HepG2 (cell line): Measurements from ENCODE around the gene KRTAP12-1. TPM values are rescaled to one million over a fixed set of nuclear protein-coding genes. Genes with fewer than 3 reads are reported as not detected.

Experiments used
- ATAC-seq: fragments of 200-7000 bp; cut with Tn5 transposase; 3 replicates; pipeline ENCODE4 v1.9.1; 2020; ENCODE audit warnings: mild to moderate bottlenecking, moderate library complexity
- BruUV-seq: library from RNA; stranded (reverse); fragments of 400-500 nt; replicated peaks from 2 replicates; lab custom pipeline; 2021; lab: Mats Ljungman, UMichigan
- CTCF ChIA-PET: fragments of 300-600 bp; formaldehyde crosslinking; extraction: SDS; loops from one replicate; lab custom pipeline; 2021; ENCODE audit warnings: low total read pairs, inconsistent platforms, low intra/inter-chr PET ratio; lab: Yijun Ruan, JAX
- POLR2A ChIA-PET: fragments of 350-600 bp; sonication (Branson Sonifier 250); formaldehyde crosslinking; loops from one replicate; lab custom pipeline; 2020; ENCODE audit warnings: antibody characterized with exemption, inconsistent platforms; lab: Yijun Ruan, JAX
- DNase-seq: peaks from one replicate; pipeline ENCODE4 v3.0.0-alpha.2; 2015; ENCODE audit warnings: low spot score
- FAIRE-seq: peaks from 3 replicates; lab custom pipeline; 2011; peaks lifted over from hg19 to GRCh38; lab: Jason Lieb, UNC
- H2AFZ ChIP-seq: one replicate; pipeline ENCODE4 v1.6.1; 2011; ENCODE audit warnings: low read length, inconsistent platforms
- H3K27ac ChIP-seq: fragments of 300-600 bp; 3 replicates; pipeline ENCODE4 v1.8.0; 2011; ENCODE audit warnings: mixed run types, mild to moderate bottlenecking, mixed read lengths, low read length, inconsistent platforms; ENCODE audit not compliant: insufficient read depth; ENCODE audit errors: extremely low read length
- H3K27me3 ChIP-seq, 2 experiments: fragments of 200-600 bp in 1 of 2; 2 replicates in 1 of 2; 3 replicates in 1 of 2; pipeline versions ENCODE4 v1.6.0 to v1.8.0; 2011; ENCODE audit warnings: low read length in 2 of 2, mild to moderate bottlenecking in 2 of 2, moderate library complexity in 2 of 2, inconsistent platforms in 1 of 2; ENCODE audit not compliant: insufficient read depth in 2 of 2, control insufficient read depth in 1 of 2
- H3K36me3 ChIP-seq, 2 experiments: fragments of 200-600 bp in 1 of 2; replicated peaks in 1 of 2; 2 replicates in 1 of 2; 3 replicates in 1 of 2; pipeline versions ENCODE4 v1.5.1 to v1.8.0; 2011; ENCODE audit warnings: low read length in 2 of 2, inconsistent platforms in 1 of 2; ENCODE audit not compliant: insufficient read depth in 2 of 2, control insufficient read depth in 1 of 2
- H3K4me1 ChIP-seq: 2 replicates; pipeline ENCODE4 v1.5.1; 2012; ENCODE audit warnings: low read length, inconsistent platforms; ENCODE audit not compliant: insufficient read depth
- H3K4me2 ChIP-seq: 2 replicates; pipeline ENCODE4 v1.6.0; 2011; ENCODE audit warnings: low read depth, low read length, inconsistent platforms
- H3K4me3 ChIP-seq, 3 experiments: fragments of 200-600 bp in 1 of 3; sonication (generic), shearing (Covaris generic) in 1 of 3; replicated peaks in 1 of 3; 2 replicates each; pipeline ENCODE4 v1.5.1; 2011 to 2016; ENCODE audit warnings: low read length in 3 of 3, inconsistent platforms in 2 of 3, low read depth in 2 of 3, mild to moderate bottlenecking in 2 of 3, control low read depth in 1 of 3, mixed read lengths in 1 of 3; ENCODE audit not compliant: insufficient read depth in 1 of 3
- H3K79me2 ChIP-seq: one replicate; pipeline ENCODE4 v1.6.1; 2011; ENCODE audit warnings: low read length, inconsistent platforms; ENCODE audit not compliant: insufficient read depth
- H3K9ac ChIP-seq: 2 replicates; pipeline ENCODE4 v1.6.0; 2011; ENCODE audit warnings: mild to moderate bottlenecking, low read depth, low read length, inconsistent platforms; ENCODE audit not compliant: insufficient read depth
- H3K9me3 ChIP-seq: 2 replicates; pipeline ENCODE4 v1.5.1; 2012; ENCODE audit warnings: mild to moderate bottlenecking, low read length
- H4K20me1 ChIP-seq: 2 replicates; pipeline ENCODE4 v1.6.0; 2011; ENCODE audit warnings: inconsistent platforms, mild to moderate bottlenecking, low read length, moderate library complexity; ENCODE audit not compliant: insufficient read depth
- BATF2 ChIP-seq: sonication (generic); formaldehyde crosslinking; IDR thresholded peaks from 2 replicates; pipeline ENCODE4 v1.8.0; 2022; ENCODE audit warnings: mild to moderate bottlenecking, missing genetic modification reagents, moderate library complexity
- GATAD2A ChIP-seq: IDR thresholded peaks from 2 replicates; pipeline ENCODE4 v1.6.1; 2016
- GTF2F1 ChIP-seq: fragments of 150-350 bp; IDR thresholded peaks from 2 replicates; pipeline ENCODE4 v1.6.1; 2014; ENCODE audit warnings: low read length
- GTF3A ChIP-seq: sonication (generic); formaldehyde crosslinking; conservative IDR thresholded peaks from 2 replicates; pipeline ENCODE4 v1.4.0; 2020; ENCODE audit warnings: mild to moderate bottlenecking, missing genetic modification reagents
- MTA3 ChIP-seq: sonication (generic); formaldehyde crosslinking; IDR thresholded peaks from 2 replicates; pipeline ENCODE4 v1.4.0; 2020; ENCODE audit warnings: missing genetic modification reagents
- PHF8 ChIP-seq: sonication (generic); formaldehyde crosslinking; IDR thresholded peaks from 2 replicates; pipeline ENCODE4 v1.5.0; 2020; ENCODE audit warnings: missing genetic modification reagents
- RCOR2 ChIP-seq: IDR thresholded peaks from 2 replicates; pipeline ENCODE4 v1.6.1; 2016; ENCODE audit warnings: missing biosample characterization, missing genetic modification reagents
- SRSF9 ChIP-seq: fragments of 200-400 bp; formaldehyde crosslinking; IDR thresholded peaks from 2 replicates; pipeline ENCODE4 v1.6.1; 2018; ENCODE audit warnings: borderline replicate concordance, mild to moderate bottlenecking, low read depth, low read length; ENCODE audit not compliant: insufficient read depth, poor library complexity, severe bottlenecking
- ZNF224 ChIP-seq: sonication (generic); formaldehyde crosslinking; IDR thresholded peaks from 2 replicates; pipeline ENCODE4 v1.5.0; 2020; ENCODE audit warnings: mild to moderate bottlenecking, missing genetic modification reagents
- ZNF619 ChIP-seq: sonication (generic); formaldehyde crosslinking; IDR thresholded peaks from 2 replicates; pipeline ENCODE4 v1.4.0; 2020; ENCODE audit warnings: mild to moderate bottlenecking, missing genetic modification reagents
- ZSCAN31 ChIP-seq: sonication (generic); formaldehyde crosslinking; IDR thresholded peaks from 2 replicates; pipeline ENCODE4 v1.5.0; 2020; ENCODE audit warnings: low read depth, mild to moderate bottlenecking, missing genetic modification reagents
- WGBS: methylation state at CpG from one replicate; pipeline ENCODE4 v1.1.6; 2017; ENCODE audit warnings: low lambda C conversion rate; 5-methylcytosine and 5-hydroxymethylcytosine counted together
- in situ Hi-C: cut with HindIII; loops from 2 replicates; pipeline ENCODE4 v1.10.0; 2017; ENCODE audit warnings: low pct_unique_long_range_greater_than_20kb; ENCODE audit not compliant: extremely low pct_ligation_motif_present
- intact Hi-C: fragments of 100-400 bp; cut with micrococcal nuclease; formaldehyde crosslinking; loops from one replicate; pipeline ENCODE4 v1.10.0; 2022; ENCODE audit not compliant: unreplicated experiment
- polyA plus RNA-seq, 8 experiments: library from polyadenylated mRNA; depleted of rRNA in 3 of 8; stranded (reverse) in 7 of 8; unstranded in 1 of 8; fragments of >200 nt; fragmentation: Illumina TruSeq in 4 of 8; extraction: Trizol in 4 of 8; gene quantifications; 2 replicates each; pipeline versions ENCODE4 v1.2.1 to v1.2.3, GENCODE V29; 2011 to 2016; ENCODE audit warnings: low read depth in 4 of 8, missing spikeins in 1 of 8, mixed read lengths in 1 of 8; ENCODE audit not compliant: insufficient read depth in 1 of 8
- total RNA-seq, 5 experiments: library from RNA; depleted of rRNA; stranded (reverse); fragments of >200 nt; fragmentation: Illumina TruSeq; extraction: Trizol; gene quantifications; 2 replicates each; pipeline ENCODE4 v1.2.3, GENCODE V29; 2016; ENCODE audit warnings: low read depth in 1 of 5

Gene KRTAP12-1
- total and polyA plus RNA-seq, 2 of the 13 experiments (the other 11 are each of a cell fraction or from before 2014, with no cell fraction given): not detected

DNA sequence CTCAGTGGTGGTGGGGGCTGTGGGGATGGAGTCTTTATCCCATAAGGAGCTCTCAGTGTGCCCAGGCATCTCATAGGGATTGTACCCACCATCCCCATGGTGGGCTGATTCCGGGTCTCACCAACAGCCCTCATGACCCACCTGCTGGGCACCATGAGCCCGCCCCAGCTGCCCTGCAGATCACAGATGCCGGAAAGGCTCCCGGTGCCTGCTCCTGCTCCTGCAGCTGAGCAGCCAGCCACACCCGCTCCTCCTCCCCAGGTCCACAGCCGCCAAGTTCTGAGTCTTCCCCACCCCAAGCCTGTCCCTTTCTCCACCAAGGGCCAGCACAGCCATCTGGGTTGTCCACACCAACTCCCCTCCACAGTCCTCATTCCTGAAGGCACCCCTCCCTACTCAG lies 44.9 kb upstream of the KRTAP12-1 start:
- H3K9me3 ChIP-seq: no peaks in the 10 kb centered on the region

DNA sequence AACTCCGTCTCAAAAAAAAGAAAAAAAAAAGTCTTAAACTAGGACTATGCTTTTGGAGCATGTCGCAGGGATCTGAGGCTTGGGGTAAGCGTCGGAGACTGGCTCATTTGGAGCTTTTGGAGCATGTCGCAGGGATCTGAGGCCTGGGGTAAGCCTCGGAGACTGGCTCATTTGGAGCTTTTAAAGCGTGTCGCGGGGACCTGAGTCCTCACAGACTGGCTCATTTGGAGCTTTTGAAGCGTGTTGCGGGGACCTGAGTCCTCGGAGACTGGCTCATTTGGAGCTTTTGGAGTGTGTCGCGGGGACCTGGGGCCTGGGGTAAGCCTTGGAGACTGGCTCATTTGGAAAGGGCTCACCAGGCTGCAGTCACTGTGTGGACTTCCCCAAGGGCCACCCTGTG lies 43.0 kb upstream of the KRTAP12-1 start:
- POLR2A ChIA-PET: no interaction called here
- no peaks in the 10 kb centered on the region for H3K9me3 ChIP-seq
- peaks cover 0 to 19% of the 10 kb centered on the region in 2 experiments; a peak in 1 of 5 replicates for H3K27me3 ChIP-seq
- ATAC-seq (no peak), DNase-seq (no peak), FAIRE-seq (no peak)
- no peak overlapping the region for H3K27ac ChIP-seq
- CTCF ChIA-PET: no interaction called here
- TF ChIP-seq RCOR2 (CRISPR knock-in tag): no peak
- no peaks in the 10 kb centered on the region for H4K20me1 ChIP-seq
- H2AFZ ChIP-seq: no peak overlapping the region
- 67% methylated on average over 11 of the region's 14 CpGs for WGBS
- H3K9ac ChIP-seq: no peak overlapping the region
- 0 out of 2 replicates have a peak, but pooled peaks cover under 1% of the 10 kb centered on the region for H3K4me1 ChIP-seq
- no peaks in the 10 kb centered on the region for H3K79me2 ChIP-seq
- no peak overlapping the region for H3K4me2 ChIP-seq
- BruUV-seq: no TSS peak
- no peak overlapping the region for H3K4me3 ChIP-seq
- in situ Hi-C loops (no loop called here), intact Hi-C loops (no loop called here)
- no peaks in the 10 kb centered on the region for H3K36me3 ChIP-seq

More for the DNA sequence above, 44.9 kb upstream of the KRTAP12-1 start:
- Histone ChIP-seq H4K20me1 (no peaks in the 10 kb centered on the region), H3K27me3 (peaks cover 0 to 37% of the 10 kb centered on the region in 2 experiments; a peak in 3 of 5 replicates), H3K27ac (no peak overlapping the region), H3K4me2 (no peak overlapping the region), H3K4me1 (peaks cover 19% of the 10 kb centered on the region), H2AFZ (no peak overlapping the region), H3K36me3 (no peaks in the 10 kb centered on the region), H3K9ac (no peak overlapping the region), H3K4me3 (no peak overlapping the region), H3K79me2 (no peaks in the 10 kb centered on the region)
- intact Hi-C loops (no loop called here), in situ Hi-C loops (no loop called here)
- no peak for TF ChIP-seq SRSF9
- TF ChIP-seq PHF8 (CRISPR knock-in tag): no peak
- TF ChIP-seq BATF2 (CRISPR knock-in tag): no peak
- TF ChIP-seq ZNF224 (CRISPR knock-in tag): no peak
- no peak for TF ChIP-seq GTF2F1
- TF ChIP-seq ZNF619 (CRISPR knock-in tag): no peak
- TF ChIP-seq GTF3A: no peak
- no peak for TF ChIP-seq GATAD2A (CRISPR knock-in tag)
- TF ChIP-seq ZSCAN31 (CRISPR knock-in tag): no peak
- TF ChIP-seq MTA3 (CRISPR knock-in tag): no peak
- FAIRE-seq (no peak), ATAC-seq (no peak), DNase-seq (no peak)
- no TSS peak for BruUV-seq
- ChIA-PET CTCF (no interaction called here), POLR2A (no interaction called here)
- 0% methylated on average over 1 of the region's 6 CpGs for WGBS
